Mesothelial cell of epicardium (in vitro differentiated cells): ENCODE data around the gene THSD4. TPM values are rescaled to one million over a fixed set of nuclear protein-coding genes. Genes with fewer than 3 reads are reported as not detected.

Experiments
- DNase-seq, 2 experiments: peaks; one replicate each; pipeline ENCODE4 v3.0.0; 2021; ENCODE audit warnings: low spot score in 2 of 2; ENCODE audit not compliant: unreplicated experiment in 2 of 2
- H3K27ac Mint-ChIP-seq: 2 replicates; pipeline ENCODE4 v1.8.0; 2021; ENCODE audit warnings: mixed read lengths
- H3K27me3 Mint-ChIP-seq: 2 replicates; pipeline ENCODE4 v1.8.0; 2021; ENCODE audit warnings: low read depth, mixed read lengths
- H3K36me3 Mint-ChIP-seq: 2 replicates; pipeline ENCODE4 v1.8.0; 2021; ENCODE audit warnings: mixed read lengths
- H3K4me1 Mint-ChIP-seq: 2 replicates; pipeline ENCODE4 v1.8.0; 2021; ENCODE audit warnings: mixed read lengths
- H3K4me3 Mint-ChIP-seq: 2 replicates; pipeline ENCODE4 v1.8.0; 2021; ENCODE audit warnings: mild to moderate bottlenecking, moderate library complexity, mixed read lengths
- H3K9me3 Mint-ChIP-seq: 2 replicates; pipeline ENCODE4 v1.8.0; 2021; ENCODE audit warnings: mixed read lengths
- CTCF ChIP-seq: fragments of 200-600 bp; sonication (generic); IDR thresholded peaks from one replicate; pipeline ENCODE4 v1.5.0; 2021; ENCODE audit warnings: antibody characterized with exemption; ENCODE audit not compliant: unreplicated experiment
- total RNA-seq: library from RNA; stranded (reverse); gene quantifications from 3 replicates; pipeline ENCODE4 v1.2.1, GENCODE V29; 2021

Gene THSD4
- total RNA-seq, 1 donor from 2014 or later, result 93.9 TPM

GRCh38 chr15:71334873-71335272 lies 219.6 kb downstream of the THSD4 start:
- no peak for TF ChIP-seq CTCF
- Mint-ChIP-seq H3K27me3 (no peaks in the 10 kb centered on the region), H3K9me3 (no peaks in the 10 kb centered on the region), H3K4me1 (peaks cover 69% of the 10 kb centered on the region), H3K36me3 (no peaks in the 10 kb centered on the region), H3K27ac (no peak overlapping the region), H3K4me3 (no peak overlapping the region)
- DNase-seq, result no peak

GRCh38 chr15:71335591-71335990 lies 220.3 kb downstream of the THSD4 start:
- no peaks in the 10 kb centered on the region for H3K27me3 Mint-ChIP-seq
- peaks cover 63% of the 10 kb centered on the region for H3K4me1 Mint-ChIP-seq
- no peak overlapping the region for H3K27ac Mint-ChIP-seq
- no peak overlapping the region for H3K4me3 Mint-ChIP-seq
- no peak for DNase-seq
- no peaks in the 10 kb centered on the region for H3K9me3 Mint-ChIP-seq
- no peaks in the 10 kb centered on the region for H3K36me3 Mint-ChIP-seq
- TF ChIP-seq CTCF, result no peak

- Mint-ChIP-seq H3K27me3 (no peaks in the 10 kb centered on the region), H3K9me3 (no peaks in the 10 kb centered on the region), H3K4me1 (peaks cover 56% of the 10 kb centered on the region), H3K36me3 (no peaks in the 10 kb centered on the region), H3K4me3 (no peak overlapping the region), H3K27ac (peak overlapping the region; percentile 45)
- TF ChIP-seq CTCF, result no peak
- DNase-seq, result no peak
Observed at GRCh38 chr15:71336671-71337070, 221.4 kb downstream of the THSD4 start.

GRCh38 chr15:71337197-71337845 lies 222.1 kb downstream of the THSD4 start:
- Mint-ChIP-seq H3K4me1 (peaks cover 49% of the 10 kb centered on the region), H3K27me3 (no peaks in the 10 kb centered on the region), H3K27ac (peak overlapping the region; percentile 45), H3K36me3 (no peaks in the 10 kb centered on the region), H3K4me3 (no peak overlapping the region), H3K9me3 (no peaks in the 10 kb centered on the region)
- TF ChIP-seq CTCF, result no peak
- no peak for DNase-seq

GRCh38 chr15:71338265-71338664 lies 223.0 kb downstream of the THSD4 start:
- Mint-ChIP-seq H3K36me3 (no peaks in the 10 kb centered on the region), H3K4me1 (peaks cover 45% of the 10 kb centered on the region), H3K27me3 (no peaks in the 10 kb centered on the region), H3K27ac (peak overlapping the region; percentile 45), H3K4me3 (no peak overlapping the region), H3K9me3 (no peaks in the 10 kb centered on the region)
- no peak for DNase-seq
- TF ChIP-seq CTCF, result no peak
